ENCODE measurements around the gene ARCN1. TPM values are rescaled to one million over a fixed set of nuclear protein-coding genes. Genes with fewer than 3 reads are reported as not detected.

Gene ARCN1
- total and polyA plus RNA-seq, 2 donors (not counting 3 experiments of a cell fraction or from before 2014, with no cell fraction given) = 172 to 180 TPM

- H4K20me1 ChIP-seq (replicated peaks; ENCODE audit: control insufficient read depth, extremely low read depth, insufficient read depth, low read length) = no peaks in the 10 kb centered on the region
- H3K9me1 ChIP-seq (replicated peaks; ENCODE audit: control insufficient read depth, extremely low read depth, insufficient read depth, low read length) = no peaks in the 10 kb centered on the region
- peaks cover 25% of the 10 kb centered on the region for H3K79me2 ChIP-seq (ENCODE audit: control insufficient read depth, insufficient read depth, low read length)
- POLR2A ChIA-PET = no interaction called here
- no peaks in the 10 kb centered on the region for H3K36me3 ChIP-seq (ENCODE audit: control insufficient read depth in 2 of 2, extremely low read depth in 1 of 2, insufficient read depth in 2 of 2, low read length in 2 of 2)
- dilution Hi-C loops (cut with MboI; ENCODE audit: extremely low pct_ligation_motif_present, low sequenced_read_pairs) (no loop called here), intact Hi-C loops (cut with micrococcal nuclease) (loop anchor here (5.0 to 10.0 kb wide), 4 partner anchors 55 to 277 kb away; partner anchors contain the start of gene KMT2A)
- no peak for FAIRE-seq
- no peak overlapping the region for H3K4me3 ChIP-seq (replicated peaks in 1 of 3; ENCODE audit: insufficient read depth in 1 of 3, low read depth in 1 of 3, low read length in 3 of 3)
- no peak for TF ChIP-seq FOS (IDR thresholded peaks at IDR 0.05; ENCODE audit: borderline replicate concordance, insufficient read depth, low read length)
- no peak for TF ChIP-seq MYC (IDR thresholded peaks at IDR 0.05; ENCODE audit: low read depth, low read length)
- no peak for TF ChIP-seq JUN (IDR thresholded peaks at IDR 0.05; ENCODE audit: borderline replicate concordance, insufficient read depth, insufficient read length, low read depth)
- no peak for TF ChIP-seq GATA2 (IDR thresholded peaks at IDR 0.05; ENCODE audit: insufficient read depth, insufficient read length, low read depth, low read length)
- TF ChIP-seq CTCF (IDR thresholded peaks at IDR 0.05; ENCODE audit: extremely low read depth in 1 of 2, insufficient read depth in 1 of 2, low read depth in 1 of 2, low read length in 2 of 2) = no peak
- no peak for TF ChIP-seq POLR2A (IDR thresholded peaks at IDR 0.05; ENCODE audit: low read depth, low read length)
- TF ChIP-seq EZH2 (IDR thresholded peaks at IDR 0.05; ENCODE audit: borderline replicate concordance, low read depth, low read length, severe bottlenecking) = no peak
- TF ChIP-seq POLR2AphosphoS5 (IDR thresholded peaks at IDR 0.05; ENCODE audit: insufficient read depth, low read depth, low read length) = no peak
- TF ChIP-seq MAX (IDR thresholded peaks at IDR 0.05; ENCODE audit: insufficient read depth, insufficient read length) = no peak
- no peaks in the 10 kb centered on the region for H3K9me3 ChIP-seq (replicated peaks; ENCODE audit: control insufficient read depth, insufficient read depth, low read length)
- no peak overlapping the region for H3K4me2 ChIP-seq (ENCODE audit: insufficient read depth, low read length)
- no peak overlapping the region for H3K9ac ChIP-seq (replicated peaks; ENCODE audit: extremely low read depth, insufficient read depth, low read length)
- DNase-seq (ENCODE audit: low read depth, low spot score) = no peak
- CTCF ChIA-PET = interaction anchor here (1.2 kb wide), 1 partner anchor 9 kb away, joined by 5 read pairs; no protein-coding TSS in a partner anchor
- no TSS peak for BruUV-seq (replicated peaks)
- H3K27ac ChIP-seq (ENCODE audit: insufficient read depth, low read depth, low read length) = no peak overlapping the region
- no peaks in the 10 kb centered on the region for H3K27me3 ChIP-seq (ENCODE audit: control insufficient read depth in 2 of 2, insufficient read depth in 2 of 2, low read length in 2 of 2)
- no peak overlapping the region for H2AFZ ChIP-seq (ENCODE audit: low read depth, low read length)
- peaks cover 24% of the 10 kb centered on the region for H3K4me1 ChIP-seq (ENCODE audit: control insufficient read depth, extremely low read depth, insufficient read depth, low read length)
These were observed 2.5 kb upstream of the ARCN1 start for GRCh38 chr11:118569670-118570069.

Data from endothelial cell of umbilical vein (primary cell).